Measurements from ENCODE around the gene ACOX3. TPM values are rescaled to one million over a fixed set of nuclear protein-coding genes. Genes with fewer than 3 reads are reported as not detected.

ACOX3 gene
- total and polyA plus RNA-seq, 10 of the 15 experiments (the other 5 are each of a cell fraction or from before 2014, with no cell fraction given), result 2.0 to 24.5 (median 14.0) TPM

DNA sequence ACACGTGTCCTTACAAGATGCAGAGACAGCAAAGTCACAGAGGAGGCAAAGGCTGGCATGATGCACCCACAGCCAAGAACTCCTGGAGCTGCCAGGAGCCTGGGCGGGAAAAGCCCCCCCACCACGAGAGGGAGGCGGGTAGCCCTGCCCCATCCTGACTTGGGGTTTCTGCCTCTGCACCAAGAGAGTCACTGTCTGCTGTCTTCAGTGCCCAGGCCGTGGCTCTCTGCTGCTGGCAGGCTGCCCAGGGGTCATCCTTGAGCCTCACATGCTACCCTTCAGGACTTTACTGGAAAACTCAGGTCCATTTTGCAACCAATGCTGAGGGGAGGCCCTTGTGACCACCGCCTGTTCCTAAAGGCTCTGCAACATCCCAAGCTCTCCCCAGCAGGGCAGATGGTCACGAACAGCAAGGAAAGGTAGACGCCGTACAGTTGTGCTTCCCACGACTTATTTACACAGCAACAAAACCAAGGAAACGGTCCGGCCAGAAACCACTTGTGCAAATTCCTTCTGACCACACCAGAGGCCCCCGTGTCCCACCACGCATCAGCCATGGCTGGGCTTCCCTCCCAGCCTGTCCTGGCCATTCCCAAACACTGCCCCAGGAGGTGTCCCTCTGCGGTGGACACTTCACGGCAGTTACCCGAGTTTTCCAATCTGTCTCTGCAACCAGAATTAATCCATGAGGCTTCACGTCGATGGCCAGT is 56.9 kb downstream of the ACOX3 start:
- no peaks in the 10 kb centered on the region for H4K20me1 ChIP-seq (ENCODE audit: control insufficient read depth, insufficient read depth)
- BruUV-seq (replicated peaks), result no TSS peak
- no peaks in the 10 kb centered on the region for H3K79me2 ChIP-seq (ENCODE audit: control insufficient read depth, insufficient read depth, low read length)
- WGBS (ENCODE audit: insufficient coverage, insufficient replicate concordance, low lambda C conversion rate, missing lambda C conversion rate), result 67% methylated on average over 19 of the region's 19 CpGs
- FAIRE-seq (no peak), DNase-seq (ENCODE audit: low read depth, low spot score) (no peak), ATAC-seq (no peak)
- in situ Hi-C loops (cut with MboI) (no loop called here), intact Hi-C loops (cut with micrococcal nuclease; ENCODE audit: unreplicated experiment) (no loop called here)
- H3K27me3 ChIP-seq (replicated peaks in 1 of 2; ENCODE audit: control insufficient read depth in 2 of 2, insufficient read depth in 2 of 2, low read length in 1 of 2), result no peaks in the 10 kb centered on the region
- ChIA-PET SMC1A (ENCODE audit: uncharacterized antibody, unreplicated experiment) (no interaction called here), CTCF (no interaction called here), RAD21 (ENCODE audit: unreplicated experiment) (no interaction called here), POLR2A (no interaction called here)
- H3K36me3 ChIP-seq (ENCODE audit: control insufficient read depth in 2 of 2, insufficient read depth in 2 of 2, low read length in 1 of 2), result no peaks in the 10 kb centered on the region; a peak in 1 of 4 replicates
- H3K4me3 ChIP-seq, result no peak overlapping the region
- H2AFZ ChIP-seq (ENCODE audit: control insufficient read depth, low read depth, low read length), result no peak overlapping the region
- H3K9ac ChIP-seq (ENCODE audit: control insufficient read depth, insufficient read depth, low read length), result no peak overlapping the region
- peaks cover 5% of the 10 kb centered on the region; the same call in 1 of the 2 replicates for H3K4me1 ChIP-seq (ENCODE audit: control insufficient read depth, insufficient read depth, low read length)
- H3K9me3 ChIP-seq (replicated peaks; ENCODE audit: control insufficient read depth, insufficient read depth, low read length), result no peaks in the 10 kb centered on the region
- no peak overlapping the region for H3K4me2 ChIP-seq (ENCODE audit: control insufficient read depth, insufficient read depth)
- no peak overlapping the region for H3K27ac ChIP-seq (ENCODE audit: control insufficient read depth, insufficient read depth)
- TF ChIP-seq EGR1 (IDR thresholded peaks at IDR 0.05; ENCODE audit: borderline replicate concordance in 1 of 2, low read depth in 2 of 2, low read length in 2 of 2), result no peak
- TF ChIP-seq RAD21 (IDR thresholded peaks at IDR 0.05; ENCODE audit: insufficient read depth, low read depth, low read length), result no peak
- no peak for TF ChIP-seq POLR2A (IDR thresholded peaks at IDR 0.05; ENCODE audit: low read depth, low read length)
- TF ChIP-seq, protein P1, sequence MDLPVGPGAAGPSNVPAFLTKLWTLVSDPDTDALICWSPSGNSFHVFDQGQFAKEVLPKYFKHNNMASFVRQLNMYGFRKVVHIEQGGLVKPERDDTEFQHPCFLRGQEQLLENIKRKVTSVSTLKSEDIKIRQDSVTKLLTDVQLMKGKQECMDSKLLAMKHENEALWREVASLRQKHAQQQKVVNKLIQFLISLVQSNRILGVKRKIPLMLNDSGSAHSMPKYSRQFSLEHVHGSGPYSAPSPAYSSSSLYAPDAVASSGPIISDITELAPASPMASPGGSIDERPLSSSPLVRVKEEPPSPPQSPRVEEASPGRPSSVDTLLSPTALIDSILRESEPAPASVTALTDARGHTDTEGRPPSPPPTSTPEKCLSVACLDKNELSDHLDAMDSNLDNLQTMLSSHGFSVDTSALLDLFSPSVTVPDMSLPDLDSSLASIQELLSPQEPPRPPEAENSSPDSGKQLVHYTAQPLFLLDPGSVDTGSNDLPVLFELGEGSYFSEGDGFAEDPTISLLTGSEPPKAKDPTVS (IDR thresholded peaks at IDR 0.05; ENCODE audit: low read depth, low read length), result no peak
- TF ChIP-seq TARDBP (IDR thresholded peaks at IDR 0.05; ENCODE audit: borderline replicate concordance), result no peak
- no peak for TF ChIP-seq IKZF2 (IDR thresholded peaks at IDR 0.05)
- TF ChIP-seq, protein P2, sequence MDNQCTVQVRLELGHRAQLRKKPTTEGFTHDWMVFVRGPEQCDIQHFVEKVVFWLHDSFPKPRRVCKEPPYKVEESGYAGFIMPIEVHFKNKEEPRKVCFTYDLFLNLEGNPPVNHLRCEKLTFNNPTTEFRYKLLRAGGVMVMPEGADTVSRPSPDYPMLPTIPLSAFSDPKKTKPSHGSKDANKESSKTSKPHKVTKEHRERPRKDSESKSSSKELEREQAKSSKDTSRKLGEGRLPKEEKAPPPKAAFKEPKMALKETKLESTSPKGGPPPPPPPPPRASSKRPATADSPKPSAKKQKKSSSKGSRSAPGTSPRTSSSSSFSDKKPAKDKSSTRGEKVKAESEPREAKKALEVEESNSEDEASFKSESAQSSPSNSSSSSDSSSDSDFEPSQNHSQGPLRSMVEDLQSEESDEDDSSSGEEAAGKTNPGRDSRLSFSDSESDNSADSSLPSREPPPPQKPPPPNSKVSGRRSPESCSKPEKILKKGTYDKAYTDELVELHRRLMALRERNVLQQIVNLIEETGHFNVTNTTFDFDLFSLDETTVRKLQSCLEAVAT (IDR thresholded peaks at IDR 0.05), result no peak
- TF ChIP-seq TBL1XR1 (IDR thresholded peaks at IDR 0.05; ENCODE audit: low read depth, low read length), result no peak
- no peak for TF ChIP-seq TAF1 (IDR thresholded peaks at IDR 0.05; ENCODE audit: borderline replicate concordance, low read depth, low read length)
- TF ChIP-seq KLF5 (IDR thresholded peaks at IDR 0.05; ENCODE audit: partially characterized antibody), result no peak
- no peak for TF ChIP-seq CBX3 (IDR thresholded peaks at IDR 0.05; ENCODE audit: borderline replicate concordance, low read depth)
- no peak for TF ChIP-seq NFYB (IDR thresholded peaks at IDR 0.05; ENCODE audit: insufficient read depth, low read depth, low read length)
- TF ChIP-seq TCF7 (IDR thresholded peaks at IDR 0.05; ENCODE audit: borderline replicate concordance), result no peak
- TF ChIP-seq, protein P3, sequence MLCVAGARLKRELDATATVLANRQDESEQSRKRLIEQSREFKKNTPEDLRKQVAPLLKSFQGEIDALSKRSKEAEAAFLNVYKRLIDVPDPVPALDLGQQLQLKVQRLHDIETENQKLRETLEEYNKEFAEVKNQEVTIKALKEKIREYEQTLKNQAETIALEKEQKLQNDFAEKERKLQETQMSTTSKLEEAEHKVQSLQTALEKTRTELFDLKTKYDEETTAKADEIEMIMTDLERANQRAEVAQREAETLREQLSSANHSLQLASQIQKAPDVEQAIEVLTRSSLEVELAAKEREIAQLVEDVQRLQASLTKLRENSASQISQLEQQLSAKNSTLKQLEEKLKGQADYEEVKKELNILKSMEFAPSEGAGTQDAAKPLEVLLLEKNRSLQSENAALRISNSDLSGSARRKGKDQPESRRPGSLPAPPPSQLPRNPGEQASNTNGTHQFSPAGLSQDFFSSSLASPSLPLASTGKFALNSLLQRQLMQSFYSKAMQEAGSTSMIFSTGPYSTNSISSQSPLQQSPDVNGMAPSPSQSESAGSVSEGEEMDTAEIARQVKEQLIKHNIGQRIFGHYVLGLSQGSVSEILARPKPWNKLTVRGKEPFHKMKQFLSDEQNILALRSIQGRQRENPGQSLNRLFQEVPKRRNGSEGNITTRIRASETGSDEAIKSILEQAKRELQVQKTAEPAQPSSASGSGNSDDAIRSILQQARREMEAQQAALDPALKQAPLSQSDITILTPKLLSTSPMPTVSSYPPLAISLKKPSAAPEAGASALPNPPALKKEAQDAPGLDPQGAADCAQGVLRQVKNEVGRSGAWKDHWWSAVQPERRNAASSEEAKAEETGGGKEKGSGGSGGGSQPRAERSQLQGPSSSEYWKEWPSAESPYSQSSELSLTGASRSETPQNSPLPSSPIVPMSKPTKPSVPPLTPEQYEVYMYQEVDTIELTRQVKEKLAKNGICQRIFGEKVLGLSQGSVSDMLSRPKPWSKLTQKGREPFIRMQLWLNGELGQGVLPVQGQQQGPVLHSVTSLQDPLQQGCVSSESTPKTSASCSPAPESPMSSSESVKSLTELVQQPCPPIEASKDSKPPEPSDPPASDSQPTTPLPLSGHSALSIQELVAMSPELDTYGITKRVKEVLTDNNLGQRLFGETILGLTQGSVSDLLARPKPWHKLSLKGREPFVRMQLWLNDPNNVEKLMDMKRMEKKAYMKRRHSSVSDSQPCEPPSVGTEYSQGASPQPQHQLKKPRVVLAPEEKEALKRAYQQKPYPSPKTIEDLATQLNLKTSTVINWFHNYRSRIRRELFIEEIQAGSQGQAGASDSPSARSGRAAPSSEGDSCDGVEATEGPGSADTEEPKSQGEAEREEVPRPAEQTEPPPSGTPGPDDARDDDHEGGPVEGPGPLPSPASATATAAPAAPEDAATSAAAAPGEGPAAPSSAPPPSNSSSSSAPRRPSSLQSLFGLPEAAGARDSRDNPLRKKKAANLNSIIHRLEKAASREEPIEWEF (IDR thresholded peaks at IDR 0.05; ENCODE audit: insufficient replicate concordance, low read depth, low read length), result no peak
- no peak for TF ChIP-seq GATAD2B (conservative IDR thresholded peaks at IDR 0.05; ENCODE audit: low read depth)
- TF ChIP-seq WRNIP1 (IDR thresholded peaks at IDR 0.05; ENCODE audit: borderline replicate concordance, low read depth, low read length), result no peak
